Common myeloid progenitor, CD34-positive (primary cell): ENCODE measurements around the gene TMEM156.

Source experiments
- CTCF ChIA-PET: fragments of 350-600 bp; sonication (Branson Sonifier 250); formaldehyde crosslinking; loops from one replicate; lab custom pipeline; 2021; ENCODE audit warnings: antibody characterized with exemption; lab: Charles Lee
- POLR2A ChIA-PET: fragments of 350-600 bp; sonication (Branson Sonifier 250); formaldehyde crosslinking; loops from one replicate; lab custom pipeline; 2021; ENCODE audit warnings: antibody characterized with exemption; lab: Charles Lee
- DNase-seq, 3 donors: peaks; one replicate each; pipeline versions ENCODE4 v3.0.0 to v3.0.0-alpha.2; 2013
- H3K27ac ChIP-seq, 2 experiments: 1 replicate in 1 of 2; 2 replicates in 1 of 2; pipeline ENCODE4 v1.7.0; 2013; ENCODE audit warnings: inconsistent platforms in 2 of 2, low read length in 2 of 2, mild to moderate bottlenecking in 2 of 2, low read depth in 1 of 2, moderate library complexity in 1 of 2; ENCODE audit not compliant: severe bottlenecking in 2 of 2, insufficient read depth in 1 of 2, poor library complexity in 1 of 2
- H3K27me3 ChIP-seq, 5 experiments: replicated peaks in 2 of 5; 1 replicate in 3 of 5; 2 replicates in 2 of 5; pipeline versions ENCODE4 v1.6.1 to v1.7.0; 2013; ENCODE audit warnings: low read length in 4 of 5, mild to moderate bottlenecking in 2 of 5, moderate library complexity in 2 of 5, inconsistent platforms in 1 of 5; ENCODE audit not compliant: insufficient read depth in 5 of 5, control insufficient read depth in 4 of 5
- H3K36me3 ChIP-seq, 4 experiments: 1 replicate in 2 of 4; 2 replicates in 2 of 4; pipeline versions ENCODE4 v1.6.1 to v1.7.0; 2013; ENCODE audit warnings: low read length in 3 of 4, control low read depth in 1 of 4, mild to moderate bottlenecking in 1 of 4; ENCODE audit not compliant: control insufficient read depth in 4 of 4, insufficient read depth in 4 of 4
- H3K4me1 ChIP-seq, 4 experiments: 1 replicate in 3 of 4; 2 replicates in 1 of 4; pipeline versions ENCODE4 v1.6.1 to v1.7.1; 2013; ENCODE audit warnings: low read length in 3 of 4, mild to moderate bottlenecking in 3 of 4, control low read depth in 1 of 4, inconsistent platforms in 1 of 4, moderate library complexity in 1 of 4; ENCODE audit not compliant: control insufficient read depth in 4 of 4, insufficient read depth in 4 of 4; ENCODE audit errors: control extremely low read depth in 1 of 4
- H3K4me3 ChIP-seq, 7 experiments: 1 replicate in 4 of 7; 2 replicates in 3 of 7; pipeline versions ENCODE4 v1.5.1 to v1.7.0; 2013; ENCODE audit warnings: mild to moderate bottlenecking in 7 of 7, low read length in 6 of 7, moderate library complexity in 6 of 7, inconsistent platforms in 2 of 7, low read depth in 2 of 7, control low read depth in 1 of 7; ENCODE audit not compliant: insufficient read depth in 4 of 7, control insufficient read depth in 1 of 7; ENCODE audit errors: extremely low read depth in 1 of 7
- H3K9me3 ChIP-seq, 5 experiments: 1 replicate in 4 of 5; 2 replicates in 1 of 5; pipeline versions ENCODE4 v1.6.1 to v1.7.1; 2013; ENCODE audit warnings: low read length in 4 of 5, mild to moderate bottlenecking in 2 of 5, inconsistent platforms in 1 of 5, low read depth in 1 of 5, moderate library complexity in 1 of 5; ENCODE audit not compliant: control insufficient read depth in 4 of 5, insufficient read depth in 2 of 5; ENCODE audit errors: control extremely low read depth in 1 of 5
- WGBS: methylation state at CpG from one replicate; pipeline ENCODE4 v1.1.5; 2013; ENCODE audit not compliant: insufficient coverage; 5-methylcytosine and 5-hydroxymethylcytosine counted together

TMEM156 gene

DNA sequence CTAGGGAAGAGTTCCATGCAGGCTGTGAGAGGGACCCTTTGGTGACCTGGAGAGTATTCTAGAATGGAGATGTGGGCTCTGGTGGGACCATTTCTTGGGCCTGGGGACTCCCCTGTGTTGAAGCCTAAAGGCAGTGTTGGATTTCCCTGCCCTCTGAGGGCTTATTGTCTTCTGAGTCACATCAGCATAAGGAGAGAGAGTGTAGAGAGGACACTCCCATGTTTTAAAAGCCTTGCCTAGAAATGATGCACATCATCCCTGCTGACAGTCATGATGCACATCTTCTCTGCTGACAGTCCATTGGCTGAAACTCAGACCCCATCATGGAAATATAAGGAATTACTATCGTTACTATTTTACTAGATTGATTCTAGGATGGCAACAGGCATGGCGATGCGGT is 112.7 kb downstream of the TMEM156 start:
- Histone ChIP-seq H3K4me3 (no peak overlapping the region), H3K4me1 (peaks cover 0 to 16% (median 7%) of the 10 kb centered on the region in 4 experiments), H3K36me3 (no peaks in the 10 kb centered on the region), H3K27me3 (no peaks in the 10 kb centered on the region), H3K9me3 (no peaks in the 10 kb centered on the region), H3K27ac (no peak overlapping the region)
- CTCF ChIA-PET: no interaction called here
- 100% methylated on average over 2 of the region's 3 CpGs for WGBS
- POLR2A ChIA-PET: interaction anchor here (0.7 kb wide), 1 partner anchor 59 kb away, joined by 5 read pairs; no protein-coding TSS in a partner anchor
- no peak for DNase-seq

DNA sequence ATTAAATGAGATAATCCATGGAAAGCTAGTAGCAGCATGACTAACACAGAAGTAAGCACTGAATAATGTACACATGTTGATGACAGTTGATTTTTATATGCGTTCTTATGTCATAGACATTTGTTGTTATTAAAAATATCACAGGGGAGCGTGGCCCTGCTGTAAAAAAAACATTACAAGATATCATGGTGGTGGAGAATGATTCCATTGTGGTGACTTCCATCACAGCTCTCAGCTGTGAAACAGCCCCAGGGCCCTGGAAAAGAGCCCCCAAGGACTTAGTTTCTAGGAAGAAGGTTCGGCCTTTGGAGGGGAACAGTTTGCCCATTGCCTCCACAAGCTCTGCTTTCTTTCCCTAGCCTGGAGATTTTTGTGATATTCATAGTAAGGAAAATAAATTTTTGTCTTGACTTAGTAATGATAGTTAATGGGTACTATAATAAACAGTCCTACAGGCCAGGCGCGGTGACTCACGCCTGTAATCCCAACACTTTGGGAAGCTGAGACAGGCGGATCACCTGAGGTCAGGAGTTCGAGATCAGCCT is 114.7 kb downstream of the TMEM156 start:
- Histone ChIP-seq H3K27ac (no peak overlapping the region), H3K27me3 (no peaks in the 10 kb centered on the region), H3K9me3 (no peaks in the 10 kb centered on the region), H3K4me3 (no peak overlapping the region), H3K4me1 (peaks cover 0 to 16% (median 7%) of the 10 kb centered on the region in 4 experiments), H3K36me3 (no peaks in the 10 kb centered on the region)
- no peak for DNase-seq
- CTCF ChIA-PET: interaction anchor here (0.9 to 1.1 kb wide), 2 partner anchors 25 to 167 kb away, joined by 4 to 5 read pairs; no protein-coding TSS in a partner anchor
- 95% methylated on average over 6 of the region's 8 CpGs for WGBS
- POLR2A ChIA-PET: no interaction called here
